ENCODE results near the gene BROX. TPM values are rescaled to one million over a fixed set of nuclear protein-coding genes. Genes with fewer than 3 reads are reported as not detected.
A peak's percentile ranks its signal among the peaks of the same experiment; 100 is the strongest.

Gene BROX
- total RNA-seq, 1 donor from 2014 or later: 75.6 TPM

- DNase-seq (ENCODE audit: low read depth): no peak
- H3K36me3 ChIP-seq (ENCODE audit: control insufficient read depth, insufficient read depth, low read length): no peaks in the 10 kb centered on the region
- no peak for TF ChIP-seq CTCF (IDR thresholded peaks at IDR 0.05; ENCODE audit: insufficient read depth, low read length, poor library complexity, severe bottlenecking)
- H3K27me3 ChIP-seq (ENCODE audit: control insufficient read depth, insufficient read depth, low read length): no peaks in the 10 kb centered on the region
- no peak overlapping the region for H3K4me3 ChIP-seq (ENCODE audit: low read depth, low read length)
These were observed 10.2 kb upstream of the BROX start for GRCh38 chr1:222702210-222702609.

- no peak overlapping the region for H3K4me3 ChIP-seq (ENCODE audit: low read depth, low read length)
- no peak for TF ChIP-seq CTCF (IDR thresholded peaks at IDR 0.05; ENCODE audit: insufficient read depth, low read length, poor library complexity, severe bottlenecking)
- no peak for DNase-seq (ENCODE audit: low read depth)
- H3K36me3 ChIP-seq (ENCODE audit: control insufficient read depth, insufficient read depth, low read length): no peaks in the 10 kb centered on the region
- H3K27me3 ChIP-seq (ENCODE audit: control insufficient read depth, insufficient read depth, low read length): no peaks in the 10 kb centered on the region
These were observed 8.1 kb upstream of the BROX start for GRCh38 chr1:222704260-222704659.

GRCh38 chr1:222706815-222707214 is 5.5 kb upstream of the BROX start:
- Histone ChIP-seq H3K36me3 (ENCODE audit: control insufficient read depth, insufficient read depth, low read length) (no peaks in the 10 kb centered on the region), H3K4me3 (ENCODE audit: low read depth, low read length) (no peak overlapping the region), H3K27me3 (ENCODE audit: control insufficient read depth, insufficient read depth, low read length) (no peaks in the 10 kb centered on the region)
- DNase-seq (ENCODE audit: low read depth): no peak
- TF ChIP-seq CTCF (IDR thresholded peaks at IDR 0.05; ENCODE audit: insufficient read depth, low read length, poor library complexity, severe bottlenecking): no peak

GRCh38 chr1:222709700-222710153 is 2.6 kb upstream of the BROX start:
- no peaks in the 10 kb centered on the region for H3K36me3 ChIP-seq (ENCODE audit: control insufficient read depth, insufficient read depth, low read length)
- H3K4me3 ChIP-seq (ENCODE audit: low read depth, low read length): no peak overlapping the region
- no peak for DNase-seq (ENCODE audit: low read depth)
- no peak for TF ChIP-seq CTCF (IDR thresholded peaks at IDR 0.05; ENCODE audit: insufficient read depth, low read length, poor library complexity, severe bottlenecking)
- H3K27me3 ChIP-seq (ENCODE audit: control insufficient read depth, insufficient read depth, low read length): no peaks in the 10 kb centered on the region

GRCh38 chr1:222711319-222712252 is 778 bp upstream of the BROX start:
- H3K4me3 ChIP-seq (ENCODE audit: low read depth, low read length): peak overlapping the region; percentile 59
- no peak for TF ChIP-seq CTCF (IDR thresholded peaks at IDR 0.05; ENCODE audit: insufficient read depth, low read length, poor library complexity, severe bottlenecking)
- H3K36me3 ChIP-seq (ENCODE audit: control insufficient read depth, insufficient read depth, low read length): no peaks in the 10 kb centered on the region
- DNase-seq (ENCODE audit: low read depth): peak; percentile 2
- H3K27me3 ChIP-seq (ENCODE audit: control insufficient read depth, insufficient read depth, low read length): no peaks in the 10 kb centered on the region
